OCI-M2 (cell line): ENCODE measurements around the gene LHFPL6.

Source experiments
- DNase-seq: peaks from one replicate; lab custom pipeline; 2025; ENCODE audit not compliant: unreplicated experiment; lab: John Stamatoyannopoulos, UW

LHFPL6 gene

DNA sequence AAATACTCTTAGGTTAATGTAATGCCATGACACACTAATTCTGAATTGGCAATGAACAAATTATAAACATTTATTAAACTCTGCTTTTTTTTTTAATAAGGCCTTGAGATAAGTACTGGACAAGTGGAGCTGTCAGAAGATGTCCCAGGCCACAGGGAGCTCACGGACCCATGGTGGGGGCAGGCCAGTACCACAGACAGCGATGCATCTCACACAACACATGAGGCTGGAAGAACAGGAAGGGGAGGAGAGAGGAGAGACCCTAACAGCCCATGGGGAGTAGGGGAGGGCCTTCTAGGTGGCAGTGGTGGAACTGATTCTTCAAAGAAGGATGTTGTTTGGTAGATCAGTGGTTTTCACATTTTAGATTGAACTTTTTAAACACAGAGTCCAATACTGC, 128.4 kb downstream of the LHFPL6 start:
- no peak for DNase-seq

GRCh38 chr13:39469676-39470075, 133.3 kb downstream of the LHFPL6 start:
- no peak for DNase-seq

DNA sequence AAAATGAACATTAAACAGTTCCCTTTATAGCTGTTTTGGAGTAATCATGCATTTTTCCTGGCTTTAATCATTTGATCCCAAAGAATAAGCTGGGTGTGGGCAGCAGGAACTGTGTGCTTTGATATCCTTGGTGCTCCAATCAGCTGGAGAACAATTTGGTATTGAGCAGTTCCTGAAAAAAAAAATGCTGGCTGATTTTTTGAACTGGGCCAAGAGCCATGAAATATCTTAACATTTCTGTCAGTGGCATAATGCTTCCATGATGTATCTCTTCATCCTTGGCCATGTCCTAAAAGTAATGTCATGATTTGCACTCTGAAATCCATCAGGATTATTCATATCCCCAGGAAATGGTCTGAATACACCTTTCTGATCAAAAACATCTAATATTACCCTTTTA, 134.7 kb downstream of the LHFPL6 start:
- no peak for DNase-seq

DNA sequence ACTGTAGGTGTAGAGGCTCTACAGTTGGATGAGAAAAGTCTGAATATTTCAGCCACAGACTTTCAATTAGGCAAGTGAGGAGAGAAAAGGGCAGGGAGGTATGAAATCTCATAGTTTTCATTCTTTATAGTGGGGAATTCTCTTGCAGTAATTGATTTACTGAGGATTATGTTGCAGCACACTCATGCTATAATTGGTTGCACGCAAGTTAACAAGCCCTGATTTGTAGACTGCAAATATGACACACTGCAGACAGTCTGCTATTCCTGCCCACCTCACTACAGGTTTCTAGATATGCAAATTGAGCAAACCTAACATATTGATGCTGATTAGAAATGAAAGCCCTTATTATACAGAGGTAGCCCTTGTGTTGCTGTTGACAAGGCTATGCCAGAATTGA, 139.4 kb downstream of the LHFPL6 start:
- DNase-seq = no peak

DNA sequence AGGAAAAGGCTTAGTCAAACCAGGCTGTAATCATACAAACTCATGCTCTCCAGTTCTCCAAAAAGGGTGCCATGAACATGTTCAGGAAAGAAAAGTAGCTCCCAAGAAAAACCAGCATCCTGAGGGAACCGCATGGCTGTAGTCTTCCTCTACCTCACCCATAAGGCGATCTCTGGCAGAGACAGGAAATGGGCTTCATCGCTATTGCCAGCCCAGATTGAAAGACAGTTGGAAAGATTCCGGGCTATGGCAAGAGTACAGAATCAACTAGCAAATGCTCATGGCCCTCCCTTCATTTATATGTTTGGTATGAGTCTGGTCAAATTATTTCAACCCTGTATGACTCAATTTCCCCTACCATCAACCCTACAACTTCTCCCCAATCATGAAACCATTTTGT, 140.1 kb downstream of the LHFPL6 start:
- no peak for DNase-seq

DNA sequence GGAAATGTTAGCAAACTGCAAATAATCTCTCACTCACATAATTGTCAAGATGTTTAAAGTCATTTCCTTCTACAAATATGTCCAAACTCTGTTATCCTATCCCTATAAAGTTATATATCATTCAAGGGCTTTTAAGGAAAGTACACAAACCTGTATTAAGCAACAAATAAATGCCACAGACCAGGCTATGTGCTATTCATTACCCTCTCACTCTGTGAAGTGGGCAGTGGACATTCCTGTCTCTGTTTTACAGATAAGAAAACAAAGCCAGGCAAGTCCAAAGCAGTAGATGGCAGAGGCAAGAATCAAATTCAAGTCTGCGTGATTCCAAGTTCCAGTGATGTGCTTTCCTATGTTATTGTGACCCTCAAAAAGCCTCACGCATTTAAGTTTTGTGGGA, 140.6 kb downstream of the LHFPL6 start:
- no peak for DNase-seq

- no peak for DNase-seq
Observed at GRCh38 chr13:39461685-39462266, 141.2 kb downstream of the LHFPL6 start.

DNA sequence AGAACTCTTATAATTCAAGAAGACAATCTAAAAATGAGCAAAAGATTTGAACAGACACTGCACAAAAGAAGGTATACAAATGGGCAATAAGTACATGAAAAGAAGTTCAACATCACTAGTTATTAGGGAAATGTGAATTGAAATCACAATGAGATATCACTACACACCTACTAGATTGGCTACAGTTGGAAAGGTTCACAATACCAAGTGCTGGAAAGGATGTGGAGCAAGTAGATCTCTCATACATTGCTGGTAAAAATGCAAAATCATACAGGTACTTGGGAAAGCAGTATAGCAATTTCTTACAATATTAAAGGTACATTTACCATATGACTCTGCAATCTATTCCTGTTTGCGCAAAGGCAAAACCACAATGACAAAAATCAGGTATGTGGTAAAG, 145.7 kb downstream of the LHFPL6 start:
- DNase-seq = no peak

GRCh38 chr13:39455521-39456175, 147.3 kb downstream of the LHFPL6 start:
- no peak for DNase-seq

- DNase-seq = no peak
Observed at GRCh38 chr13:39452834-39453233, 150.2 kb downstream of the LHFPL6 start.

GRCh38 chr13:39452417-39452816, 150.6 kb downstream of the LHFPL6 start:
- DNase-seq = no peak

- no peak for DNase-seq
Observed at GRCh38 chr13:39451860-39452301, 151.1 kb downstream of the LHFPL6 start.

- DNase-seq = no peak
Observed at GRCh38 chr13:39451301-39451700, 151.7 kb downstream of the LHFPL6 start.

GRCh38 chr13:39450176-39450575, 152.8 kb downstream of the LHFPL6 start:
- no peak for DNase-seq

DNA sequence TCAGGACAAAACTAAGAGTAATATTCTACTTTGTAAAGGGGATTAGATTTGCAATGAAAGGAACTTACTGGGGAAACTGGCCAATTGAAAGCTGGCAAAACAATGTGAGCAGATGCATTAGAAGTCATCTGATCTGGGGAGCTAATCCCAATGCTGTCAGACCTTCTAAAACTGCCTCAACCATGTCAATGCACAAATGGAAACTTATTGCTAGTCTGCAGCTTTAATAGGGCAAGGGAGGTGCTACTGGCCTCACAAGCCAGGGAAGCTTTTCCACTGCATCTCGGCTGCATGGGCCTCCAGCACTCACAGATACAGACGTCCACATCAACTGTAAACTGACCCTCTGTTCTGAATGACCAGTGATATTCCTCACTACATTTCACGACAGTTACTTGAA, 154.2 kb downstream of the LHFPL6 start:
- DNase-seq = no peak

DNA sequence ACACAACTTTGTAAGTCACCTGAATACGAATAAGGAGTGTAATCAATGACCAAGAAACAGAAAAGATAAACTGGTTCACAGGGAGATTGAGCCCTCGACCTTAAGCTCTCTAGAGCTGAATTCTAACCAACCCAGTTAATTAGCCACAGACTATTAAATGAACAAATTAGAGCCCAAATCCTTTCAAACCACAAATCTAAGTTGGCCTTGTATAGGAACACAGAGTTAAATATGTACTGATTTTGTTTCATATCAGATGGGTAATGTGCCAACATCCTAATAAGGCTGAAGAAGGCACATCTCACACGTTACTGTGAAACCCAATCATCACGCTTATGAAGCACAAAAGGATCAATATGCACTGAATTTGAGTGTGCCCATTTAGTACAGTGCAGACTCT, 156.1 kb downstream of the LHFPL6 start:
- no peak for DNase-seq

DNA sequence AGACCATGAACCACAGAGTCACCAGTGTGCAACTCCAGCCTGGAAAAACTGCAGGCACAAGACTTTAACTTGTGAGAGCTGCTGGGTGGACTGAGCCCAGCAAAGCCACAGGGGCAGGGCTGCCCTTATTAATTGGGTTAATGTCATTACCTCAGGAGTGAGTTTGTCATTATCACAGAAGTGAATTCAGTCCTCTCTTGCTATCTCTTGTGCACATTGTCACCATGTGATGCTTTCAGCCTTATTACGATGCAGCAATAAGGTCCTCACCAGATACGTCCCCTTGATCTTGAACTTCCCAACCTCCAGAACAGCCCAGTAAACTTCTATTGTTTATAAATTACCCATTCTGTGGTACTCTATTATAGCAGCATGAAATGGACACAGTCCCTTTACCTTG, 158.1 kb downstream of the LHFPL6 start:
- DNase-seq = no peak

DNA sequence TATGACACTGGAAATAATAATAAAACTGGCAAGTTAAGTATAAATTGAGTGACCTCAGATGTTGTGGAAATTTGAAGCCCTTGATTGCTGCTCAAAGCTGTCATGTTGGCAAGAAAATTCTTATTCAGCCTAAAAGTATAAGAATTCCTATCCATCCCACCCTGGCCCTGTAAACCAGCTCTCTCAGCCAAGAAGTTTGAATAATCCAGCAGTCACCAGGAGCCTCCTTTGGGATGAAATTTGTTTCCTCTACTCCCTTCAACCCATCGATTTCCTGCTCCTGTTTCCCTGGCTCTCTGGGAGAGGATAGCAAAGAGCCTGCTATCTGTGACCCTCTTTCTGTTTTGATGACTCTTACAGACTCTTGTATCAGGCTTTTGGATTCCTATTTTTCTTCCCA, 169.3 kb downstream of the LHFPL6 start:
- DNase-seq = no peak

DNA sequence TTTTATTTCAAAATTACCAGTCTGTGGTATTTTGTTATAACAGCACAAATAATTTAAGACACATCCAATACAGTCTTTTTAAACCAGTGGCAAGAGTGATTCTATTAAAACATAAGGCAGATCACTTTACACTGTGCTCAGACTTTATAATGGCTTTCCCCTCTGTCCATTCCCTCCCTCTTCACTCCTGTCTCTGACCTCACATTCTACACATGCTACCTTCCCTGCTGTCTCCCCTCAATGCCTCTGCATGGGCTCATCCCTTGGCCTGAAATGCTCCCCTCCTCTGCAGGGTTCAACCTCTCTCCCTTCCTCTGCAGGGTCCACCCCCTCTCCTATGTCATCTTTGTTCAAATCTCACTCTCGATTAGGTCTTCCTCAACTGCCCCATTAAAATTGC, 170.8 kb downstream of the LHFPL6 start:
- DNase-seq = no peak

GRCh38 chr13:39422845-39423565, 180.0 kb downstream of the LHFPL6 start:
- DNase-seq = no peak

DNA sequence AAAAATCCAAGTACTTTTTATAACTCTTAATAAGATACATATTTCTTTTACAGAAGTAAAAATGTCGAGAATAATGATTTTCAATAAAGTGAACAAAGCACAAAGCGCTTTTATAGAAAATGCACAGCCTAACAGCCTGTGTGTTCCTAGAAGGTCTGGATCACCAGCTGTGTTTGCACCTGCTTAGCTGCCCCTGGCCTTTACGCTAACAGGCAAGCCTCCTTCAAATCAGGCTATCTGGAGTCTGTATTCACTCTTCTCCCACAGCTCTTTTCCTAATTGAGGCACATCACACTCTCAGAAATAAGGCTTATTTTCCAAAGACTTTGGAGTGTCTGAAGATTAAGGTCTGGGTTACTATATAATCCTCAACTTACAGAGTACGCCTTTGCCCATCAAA, 183.1 kb downstream of the LHFPL6 start:
- DNase-seq = no peak

- no peak for DNase-seq
Observed at GRCh38 chr13:39419068-39419467, 183.9 kb downstream of the LHFPL6 start.
